Spleen (tissue), 11 donors: ENCODE measurements around the gene NOLC1. TPM values are rescaled to one million over a fixed set of nuclear protein-coding genes. Genes with fewer than 3 reads are reported as not detected.

Experiments used
- DNase-seq: peaks from one replicate; pipeline ENCODE4 v3.0.0-alpha.2; 2020
- H3K27ac ChIP-seq, 8 donors: fragments of 200-600 bp; sonication (generic) in 7 of 8; 1 replicate in 4 of 8; 2 replicates in 4 of 8; pipeline versions ENCODE4 v1.5.0 to v1.8.0; 2016 to 2021; ENCODE audit warnings: inconsistent platforms in 4 of 8, mild to moderate bottlenecking in 4 of 8, moderate library complexity in 1 of 8
- H3K27me3 ChIP-seq, 7 donors: fragments of 200-600 bp; sonication (generic) in 6 of 7; replicated peaks in 1 of 7; 1 replicate in 4 of 7; 2 replicates in 3 of 7; pipeline versions ENCODE4 v1.5.0 to v1.8.0; 2016 to 2021; ENCODE audit warnings: inconsistent platforms in 3 of 7, mild to moderate bottlenecking in 1 of 7
- H3K36me3 ChIP-seq, 6 donors: fragments of 200-600 bp; sonication (generic) in 5 of 6; 1 replicate in 4 of 6; 2 replicates in 2 of 6; pipeline versions ENCODE4 v1.5.0 to v1.8.0; 2016 to 2021; ENCODE audit warnings: inconsistent platforms in 2 of 6
- H3K4me1 ChIP-seq, 6 donors: fragments of 200-600 bp; sonication (generic) in 5 of 6; 1 replicate in 3 of 6; 2 replicates in 3 of 6; pipeline versions ENCODE4 v1.5.0 to v1.8.0; 2016 to 2021; ENCODE audit warnings: inconsistent platforms in 3 of 6
- H3K4me3 ChIP-seq, 8 donors: fragments of 200-600 bp; sonication (generic) in 7 of 8; 1 replicate in 4 of 8; 2 replicates in 4 of 8; pipeline versions ENCODE4 v1.5.0 to v1.8.0; 2016 to 2021; ENCODE audit warnings: inconsistent platforms in 4 of 8, mild to moderate bottlenecking in 4 of 8, moderate library complexity in 2 of 8
- H3K9me3 ChIP-seq, 8 donors: fragments of 200-600 bp; sonication (generic) in 7 of 8; 1 replicate in 4 of 8; 2 replicates in 4 of 8; pipeline versions ENCODE4 v1.5.0 to v1.8.0; 2016 to 2021; ENCODE audit warnings: inconsistent platforms in 4 of 8
- POLR2A ChIP-seq, 3 donors: fragments of 450-650 bp; IDR thresholded peaks; one replicate each; pipeline ENCODE4 v1.5.1; 2017; ENCODE audit warnings: antibody characterized with exemption in 3 of 3, mild to moderate bottlenecking in 1 of 3
- POLR2AphosphoS5 ChIP-seq, 3 donors: sonication (generic); formaldehyde crosslinking; IDR thresholded peaks; one replicate each; pipeline ENCODE4 v1.5.1; 2017; ENCODE audit warnings: antibody characterized with exemption in 3 of 3
- WGBS, 5 donors: extraction: QIAGEN DNeasy Blood & Tissue Kit in 3 of 5; methylation state at CpG; one replicate each; pipeline versions ENCODE4 v1.1.5 to v1.1.7; 2013 to 2018; 5-methylcytosine and 5-hydroxymethylcytosine counted together
- intact Hi-C: fragments of 100-400 bp; cut with DNase I; formaldehyde crosslinking; loops from one replicate; pipeline ENCODE4 v1.15.0; 2023; ENCODE audit warnings: low total_unique reads
- polyA plus RNA-seq, 3 donors: library from polyadenylated mRNA; stranded (reverse); fragments of 200-250 nt; gene quantifications; one replicate each; pipeline ENCODE4 v1.2.1, GENCODE V29; 2013
- total RNA-seq, 7 donors: library from RNA; depleted of rRNA in 3 of 7; stranded (reverse); fragments of >200 nt in 3 of 7; fragmentation: NEBNext Ultra II Directional in 4 of 7; extraction: Animal tissue kit (Norgen Biotek cat#: 25700) in 4 of 7; gene quantifications; one replicate each; pipeline versions ENCODE4 v1.1.0 to v1.2.1, GENCODE V29; 2016 to 2021
- TF ChIP-seq, protein P1 (sequence below), 11 experiments: fragments of 200-600 bp in 7 of 11; fragments of 450-650 bp in 4 of 11; sonication (generic) in 4 of 11; IDR thresholded peaks in 8 of 11; conservative IDR thresholded peaks in 3 of 11; 1 replicate in 7 of 11; 2 replicates in 4 of 11; pipeline versions ENCODE4 v1.4.0 to v1.8.0; 2016 to 2021; ENCODE audit warnings: antibody characterized with exemption in 11 of 11, inconsistent platforms in 4 of 11, mild to moderate bottlenecking in 1 of 11
- donor health status: healthy with polysubstance abuse.
- donor health status: DM: no; HTN: no; CAD: no; lungs with moderate emphysema.
- donor health status: DM: no; HTN: no; CAD: no.
- donor health status: Bipolar disorder and iron deficiency.
- donor health status: healthy.
- donor health status: DM: no; HTN: no; CAD: no.
- donor health status: DM: yes; HTN: yes; CAD: no.

Gene NOLC1
- total and polyA plus RNA-seq, 10 donors, result 24.6 to 60.0 (median 39.0) TPM

DNA sequence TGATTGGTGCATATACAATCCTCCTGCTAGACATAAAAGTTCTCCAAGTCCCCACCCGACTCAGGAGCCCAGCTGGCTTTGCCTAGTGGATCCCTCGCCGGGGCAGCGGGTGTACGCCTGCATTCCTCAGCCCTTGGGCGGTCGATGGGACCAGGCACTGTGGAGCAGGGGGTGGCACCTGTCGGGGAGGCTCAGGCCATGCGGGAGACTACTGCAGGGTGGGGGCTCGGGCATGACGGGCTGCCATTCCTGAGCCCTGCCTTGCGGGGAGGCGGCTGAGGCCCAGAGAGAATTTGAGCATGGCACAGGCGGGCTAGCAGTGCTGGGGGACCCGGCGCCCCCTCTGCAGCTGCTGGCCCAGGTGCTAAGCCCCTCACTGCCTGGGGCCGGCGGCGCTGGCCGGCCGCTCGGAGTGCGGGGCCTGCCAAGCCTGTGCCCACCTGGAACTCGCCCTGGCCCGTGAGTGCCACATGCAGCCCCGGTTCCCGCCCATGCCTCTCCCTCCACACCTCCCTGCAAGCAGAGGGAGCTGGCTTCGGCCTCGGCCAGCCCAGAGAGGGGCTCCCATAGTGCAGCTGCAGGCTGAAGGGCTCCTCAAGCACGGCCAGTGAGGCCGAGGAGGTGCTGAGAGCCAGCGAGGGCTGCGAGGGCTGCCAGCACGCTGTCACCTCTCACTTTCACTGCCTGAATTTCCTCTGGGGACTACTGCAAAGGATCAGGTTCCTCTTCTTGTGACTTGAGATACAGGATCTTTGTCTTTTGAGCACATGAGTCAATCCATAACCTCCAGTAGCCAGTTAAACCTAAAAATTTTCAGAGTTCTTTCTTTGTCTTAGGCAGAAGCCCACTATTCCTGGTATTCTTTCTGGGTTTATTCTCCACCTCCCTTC lies 48.8 kb downstream of the NOLC1 start:
- H3K4me1 ChIP-seq, result peaks cover 0 to 18% (median 3%) of the 10 kb centered on the region in 6 donors
- H3K36me3 ChIP-seq, result no peaks in the 10 kb centered on the region
- no peak overlapping the region for H3K4me3 ChIP-seq
- H3K27me3 ChIP-seq, result no peaks in the 10 kb centered on the region
- intact Hi-C loops, result no loop called here
- TF ChIP-seq, protein P1, sequence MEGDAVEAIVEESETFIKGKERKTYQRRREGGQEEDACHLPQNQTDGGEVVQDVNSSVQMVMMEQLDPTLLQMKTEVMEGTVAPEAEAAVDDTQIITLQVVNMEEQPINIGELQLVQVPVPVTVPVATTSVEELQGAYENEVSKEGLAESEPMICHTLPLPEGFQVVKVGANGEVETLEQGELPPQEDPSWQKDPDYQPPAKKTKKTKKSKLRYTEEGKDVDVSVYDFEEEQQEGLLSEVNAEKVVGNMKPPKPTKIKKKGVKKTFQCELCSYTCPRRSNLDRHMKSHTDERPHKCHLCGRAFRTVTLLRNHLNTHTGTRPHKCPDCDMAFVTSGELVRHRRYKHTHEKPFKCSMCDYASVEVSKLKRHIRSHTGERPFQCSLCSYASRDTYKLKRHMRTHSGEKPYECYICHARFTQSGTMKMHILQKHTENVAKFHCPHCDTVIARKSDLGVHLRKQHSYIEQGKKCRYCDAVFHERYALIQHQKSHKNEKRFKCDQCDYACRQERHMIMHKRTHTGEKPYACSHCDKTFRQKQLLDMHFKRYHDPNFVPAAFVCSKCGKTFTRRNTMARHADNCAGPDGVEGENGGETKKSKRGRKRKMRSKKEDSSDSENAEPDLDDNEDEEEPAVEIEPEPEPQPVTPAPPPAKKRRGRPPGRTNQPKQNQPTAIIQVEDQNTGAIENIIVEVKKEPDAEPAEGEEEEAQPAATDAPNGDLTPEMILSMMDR (IDR thresholded peaks at IDR 0.05 in 8 of 11, conservative IDR thresholded peaks at IDR 0.05 in 3 of 11), result no peak
- TF ChIP-seq POLR2A (IDR thresholded peaks at IDR 0.05) (no peak), POLR2AphosphoS5 (IDR thresholded peaks at IDR 0.05) (no peak)
- H3K9me3 ChIP-seq, result peaks cover 0 to 18% (median 14%) of the 10 kb centered on the region in 8 donors
- no peak overlapping the region for H3K27ac ChIP-seq
- 87 to 92% (median 88%) methylated on average over 19 to 34 of the region's 34 CpGs for WGBS, 5 donors
- peak; percentile 74 for DNase-seq

GRCh38 chr10:102202386-102202785 lies 50.2 kb downstream of the NOLC1 start:
- Histone ChIP-seq H3K9me3 (peaks cover 0 to 18% (median 14%) of the 10 kb centered on the region in 8 donors), H3K36me3 (no peaks in the 10 kb centered on the region), H3K27ac (peak overlapping the region in 5 of 8 donors; percentile 3 to 34 (median 16)), H3K4me3 (no peak overlapping the region), H3K27me3 (no peaks in the 10 kb centered on the region), H3K4me1 (peaks cover 0 to 18% (median 3%) of the 10 kb centered on the region in 6 donors)
- DNase-seq, result no peak
- 63 to 75% (median 70%) methylated on average over 1 of the region's 1 CpG for WGBS, 5 donors
- intact Hi-C loops, result no loop called here
- TF ChIP-seq POLR2A (IDR thresholded peaks at IDR 0.05), result no peak
- TF ChIP-seq, protein P1 (IDR thresholded peaks at IDR 0.05 in 8 of 11, conservative IDR thresholded peaks at IDR 0.05 in 3 of 11), result no peak
- no peak for TF ChIP-seq POLR2AphosphoS5 (IDR thresholded peaks at IDR 0.05)

DNA sequence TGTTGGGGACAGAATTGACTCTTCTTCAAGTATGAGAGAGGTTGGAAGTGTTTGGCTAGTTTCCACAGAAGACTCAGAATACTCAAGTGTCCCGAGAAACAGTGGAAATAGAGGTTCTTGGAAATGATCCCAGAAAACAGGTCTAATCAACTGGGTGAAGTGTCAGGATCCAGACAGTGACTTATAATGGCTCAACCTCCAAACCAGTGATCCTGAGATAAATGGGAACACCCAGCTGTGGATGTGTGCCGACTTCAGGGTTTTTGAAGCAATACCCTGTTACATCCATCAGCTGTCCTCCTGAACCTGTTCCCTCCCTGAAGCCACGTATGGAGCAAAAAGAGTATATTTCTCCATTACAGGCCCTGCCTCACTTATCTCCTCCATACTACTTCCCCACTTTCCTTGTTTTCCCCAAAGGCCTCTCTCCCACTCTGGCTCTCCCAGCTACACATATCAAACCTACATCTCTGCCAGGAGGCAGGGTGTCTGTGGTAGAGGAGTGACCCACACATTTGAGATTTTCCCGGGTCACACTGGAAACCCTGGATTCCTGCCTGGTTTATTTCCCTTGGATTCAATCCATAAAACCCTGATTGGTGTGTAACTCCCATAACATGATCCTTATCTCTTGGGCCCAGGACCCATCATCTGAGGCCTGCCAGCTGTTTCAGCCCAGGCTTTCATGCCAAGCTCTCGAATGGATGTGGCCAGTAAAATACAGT lies 56.3 kb downstream of the NOLC1 start:
- intact Hi-C loops, result no loop called here
- Histone ChIP-seq H3K27me3 (no peaks in the 10 kb centered on the region), H3K36me3 (no peaks in the 10 kb centered on the region), H3K4me1 (peaks cover 0 to 4% (median 3%) of the 10 kb centered on the region in 6 donors), H3K4me3 (no peak overlapping the region), H3K27ac (peak overlapping the region in 1 of 8 donors; percentile 22), H3K9me3 (peaks cover 0 to 15% (median 13%) of the 10 kb centered on the region in 8 donors)
- WGBS, 5 donors, result 55 to 71% (median 67%) methylated on average over 5 of the region's 5 CpGs
- no peak for DNase-seq
- no peak for TF ChIP-seq POLR2A (IDR thresholded peaks at IDR 0.05)
- TF ChIP-seq, protein P1 (IDR thresholded peaks at IDR 0.05 in 8 of 11, conservative IDR thresholded peaks at IDR 0.05 in 3 of 11), result no peak
